Endothelial cell of umbilical vein (primary cell): ENCODE measurements around the gene NR3C1. TPM values are rescaled to one million over a fixed set of nuclear protein-coding genes. Genes with fewer than 3 reads are reported as not detected.

Experiments used
- BruUV-seq: library from RNA; stranded (reverse); fragments of 400-500 nt; replicated peaks from 2 replicates; lab custom pipeline; 2021; lab: Mats Ljungman, UMichigan
- CTCF ChIA-PET: fragments of 300-600, 350-600 bp; sonication (Branson Sonifier 250); formaldehyde crosslinking; loops from one replicate; lab custom pipeline; 2021; ENCODE audit warnings: antibody characterized with exemption, inconsistent platforms; lab: Charles Lee
- POLR2A ChIA-PET: fragments of 300-600, 350-600 bp; sonication (Branson Sonifier 250); formaldehyde crosslinking; loops from one replicate; lab custom pipeline; 2021; ENCODE audit warnings: antibody characterized with exemption, inconsistent platforms; lab: Charles Lee
- DNase-seq: peaks from one replicate; pipeline ENCODE4 v3.0.0-alpha.2; 2011; ENCODE audit warnings: low read depth, low spot score
- FAIRE-seq: peaks from 2 replicates; lab custom pipeline; 2011; peaks lifted over from hg19 to GRCh38; lab: Jason Lieb, UNC
- H2AFZ ChIP-seq: 2 replicates; pipeline ENCODE4 v1.6.0; 2012; ENCODE audit warnings: low read depth, low read length, control low read depth, inconsistent platforms
- H3K27ac ChIP-seq: 2 replicates; pipeline ENCODE4 v1.5.1; 2011; ENCODE audit warnings: low read depth, mild to moderate bottlenecking, control low read depth, low read length, moderate library complexity; ENCODE audit not compliant: insufficient read depth
- H3K27me3 ChIP-seq, 2 experiments: 2 replicates each; pipeline versions ENCODE4 v1.6.0 to v1.6.1; 2011; ENCODE audit warnings: low read length in 2 of 2, mixed read lengths in 1 of 2; ENCODE audit not compliant: control insufficient read depth in 2 of 2, insufficient read depth in 2 of 2
- H3K36me3 ChIP-seq, 2 experiments: 2 replicates in 1 of 2; 3 replicates in 1 of 2; pipeline ENCODE4 v1.5.1; 2011; ENCODE audit warnings: low read length in 2 of 2, mild to moderate bottlenecking in 1 of 2, moderate library complexity in 1 of 2; ENCODE audit not compliant: control insufficient read depth in 2 of 2, insufficient read depth in 2 of 2; ENCODE audit errors: extremely low read depth in 1 of 2
- H3K4me1 ChIP-seq: 3 replicates; pipeline ENCODE4 v1.5.1; 2011; ENCODE audit warnings: mild to moderate bottlenecking, low read length; ENCODE audit not compliant: control insufficient read depth, insufficient read depth; ENCODE audit errors: extremely low read depth
- H3K4me2 ChIP-seq: 2 replicates; pipeline ENCODE4 v1.6.1; 2011; ENCODE audit warnings: low read length, control low read depth, mixed read lengths; ENCODE audit not compliant: insufficient read depth
- H3K4me3 ChIP-seq, 3 experiments: fragments of 200-600 bp in 1 of 3; sonication (generic), shearing (Covaris generic) in 1 of 3; replicated peaks in 1 of 3; 2 replicates each; pipeline ENCODE4 v1.5.1; 2011 to 2016; ENCODE audit warnings: control low read depth in 3 of 3, low read length in 3 of 3, mild to moderate bottlenecking in 2 of 3, inconsistent platforms in 1 of 3, low read depth in 1 of 3, moderate library complexity in 1 of 3; ENCODE audit not compliant: insufficient read depth in 1 of 3
- H3K79me2 ChIP-seq: 2 replicates; pipeline ENCODE4 v1.6.0; 2012; ENCODE audit warnings: low read length, inconsistent platforms; ENCODE audit not compliant: control insufficient read depth, insufficient read depth
- H3K9ac ChIP-seq: replicated peaks from 2 replicates; pipeline ENCODE3; 2011; ENCODE audit warnings: low read length, control low read depth; ENCODE audit not compliant: insufficient read depth; ENCODE audit errors: extremely low read depth
- H3K9me1 ChIP-seq: replicated peaks from 3 replicates; pipeline ENCODE4 v1.6.0; 2011; ENCODE audit warnings: mild to moderate bottlenecking, low read length; ENCODE audit not compliant: control insufficient read depth, insufficient read depth; ENCODE audit errors: extremely low read depth
- H3K9me3 ChIP-seq: replicated peaks from 2 replicates; pipeline ENCODE4 v1.5.1; 2012; ENCODE audit warnings: low read length, inconsistent platforms; ENCODE audit not compliant: control insufficient read depth, insufficient read depth
- H4K20me1 ChIP-seq: replicated peaks from 2 replicates; pipeline ENCODE3; 2011; ENCODE audit warnings: mild to moderate bottlenecking, low read length; ENCODE audit not compliant: control insufficient read depth, insufficient read depth; ENCODE audit errors: extremely low read depth
- FOS ChIP-seq: IDR thresholded peaks from 2 replicates; pipeline ENCODE4 v1.6.1; 2011; ENCODE audit warnings: mild to moderate bottlenecking, low read length, moderate library complexity, borderline replicate concordance; ENCODE audit not compliant: insufficient read depth
- GATA2 ChIP-seq: IDR thresholded peaks from 2 replicates; pipeline ENCODE4 v1.7.0; 2011; ENCODE audit warnings: low read depth, mild to moderate bottlenecking, moderate library complexity, mixed read lengths, low read length; ENCODE audit not compliant: insufficient read length, insufficient read depth
- POLR2A ChIP-seq: IDR thresholded peaks from 2 replicates; pipeline ENCODE4 v1.6.1; 2012; ENCODE audit warnings: low read depth, mild to moderate bottlenecking, control low read depth, low read length
- dilution Hi-C: fragments of 300-500 bp; cut with MboI; formaldehyde crosslinking; loops from one replicate; pipeline ENCODE4 v1.15.0; 2019; ENCODE audit warnings: low sequenced_read_pairs; ENCODE audit not compliant: extremely low pct_ligation_motif_present
- intact Hi-C: fragments of 100-400 bp; cut with micrococcal nuclease; formaldehyde crosslinking; loops from one replicate; pipeline ENCODE4 v1.10.0; 2022
- polyA plus RNA-seq, 4 experiments: library from polyadenylated mRNA; depleted of rRNA in 3 of 4; stranded (reverse) in 3 of 4; unstranded in 1 of 4; fragments of >200 nt; gene quantifications; 2 replicates each; pipeline versions ENCODE4 v1.2.1 to v1.2.3, GENCODE V29; 2011 to 2012; ENCODE audit warnings: missing spikeins in 1 of 4
- total RNA-seq: library from RNA; stranded (reverse); gene quantifications from 2 replicates; pipeline ENCODE4 v1.2.3, GENCODE V29; 2021
- TF ChIP-seq, protein P1 (sequence below): IDR thresholded peaks from 2 replicates; pipeline ENCODE4 v1.6.1; 2011; ENCODE audit not compliant: insufficient read depth, insufficient read length
- TF ChIP-seq, protein P2 (sequence below), 2 donors: IDR thresholded peaks; 1 replicate in 1 of 2; 2 replicates in 1 of 2; pipeline ENCODE4 v1.5.1; 2011; ENCODE audit warnings: low read length in 2 of 2, mild to moderate bottlenecking in 2 of 2, moderate library complexity in 2 of 2, control low read depth in 1 of 2, inconsistent platforms in 1 of 2, low read depth in 1 of 2; ENCODE audit not compliant: insufficient read depth in 1 of 2; ENCODE audit errors: extremely low read depth in 1 of 2

The NR3C1 gene
- total and polyA plus RNA-seq, 2 donors (not counting 3 experiments of a cell fraction or from before 2014, with no cell fraction given) = 4.1 to 17.0 TPM

DNA sequence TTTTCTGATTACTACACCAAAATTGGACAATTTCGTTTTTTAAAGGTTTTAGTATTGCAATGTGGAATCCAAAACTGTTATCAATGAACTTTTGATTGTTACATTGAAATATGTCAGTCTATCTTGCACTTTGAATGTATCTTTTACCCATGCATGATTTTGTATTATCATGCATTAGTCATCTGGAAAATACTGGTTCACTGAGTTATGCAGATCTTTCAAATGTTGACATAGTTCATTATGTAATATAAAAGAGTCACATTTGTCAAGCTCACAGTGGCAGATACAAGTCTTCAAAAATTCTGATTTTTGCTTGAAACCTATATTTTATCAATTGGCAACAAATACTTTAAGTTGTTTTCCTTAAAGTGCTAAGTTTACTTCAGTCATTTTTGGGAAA, 85.2 kb downstream of the NR3C1 start:
- H3K36me3 ChIP-seq = no peaks in the 10 kb centered on the region
- H3K4me1 ChIP-seq = peaks cover 31% of the 10 kb centered on the region
- ChIA-PET POLR2A (no interaction called here), CTCF (no interaction called here)
- no peaks in the 10 kb centered on the region for H3K27me3 ChIP-seq
- H3K4me2 ChIP-seq = no peak overlapping the region
- dilution Hi-C loops = no loop called here
- H3K9me3 ChIP-seq = no peaks in the 10 kb centered on the region
- no peak for DNase-seq
- intact Hi-C loops = no loop called here
- H3K9me1 ChIP-seq = no peaks in the 10 kb centered on the region
- H3K27ac ChIP-seq = no peak overlapping the region
- no peak overlapping the region for H3K4me3 ChIP-seq
- FAIRE-seq = no peak
- H4K20me1 ChIP-seq = peaks cover 2% of the 10 kb centered on the region
- peaks cover 14% of the 10 kb centered on the region for H3K79me2 ChIP-seq
- H3K9ac ChIP-seq = no peak overlapping the region
- TF ChIP-seq, protein P1, sequence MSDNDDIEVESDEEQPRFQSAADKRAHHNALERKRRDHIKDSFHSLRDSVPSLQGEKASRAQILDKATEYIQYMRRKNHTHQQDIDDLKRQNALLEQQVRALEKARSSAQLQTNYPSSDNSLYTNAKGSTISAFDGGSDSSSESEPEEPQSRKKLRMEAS = no peak
- no peak for TF ChIP-seq FOS
- no peak for TF ChIP-seq POLR2A
- TF ChIP-seq, protein P2, sequence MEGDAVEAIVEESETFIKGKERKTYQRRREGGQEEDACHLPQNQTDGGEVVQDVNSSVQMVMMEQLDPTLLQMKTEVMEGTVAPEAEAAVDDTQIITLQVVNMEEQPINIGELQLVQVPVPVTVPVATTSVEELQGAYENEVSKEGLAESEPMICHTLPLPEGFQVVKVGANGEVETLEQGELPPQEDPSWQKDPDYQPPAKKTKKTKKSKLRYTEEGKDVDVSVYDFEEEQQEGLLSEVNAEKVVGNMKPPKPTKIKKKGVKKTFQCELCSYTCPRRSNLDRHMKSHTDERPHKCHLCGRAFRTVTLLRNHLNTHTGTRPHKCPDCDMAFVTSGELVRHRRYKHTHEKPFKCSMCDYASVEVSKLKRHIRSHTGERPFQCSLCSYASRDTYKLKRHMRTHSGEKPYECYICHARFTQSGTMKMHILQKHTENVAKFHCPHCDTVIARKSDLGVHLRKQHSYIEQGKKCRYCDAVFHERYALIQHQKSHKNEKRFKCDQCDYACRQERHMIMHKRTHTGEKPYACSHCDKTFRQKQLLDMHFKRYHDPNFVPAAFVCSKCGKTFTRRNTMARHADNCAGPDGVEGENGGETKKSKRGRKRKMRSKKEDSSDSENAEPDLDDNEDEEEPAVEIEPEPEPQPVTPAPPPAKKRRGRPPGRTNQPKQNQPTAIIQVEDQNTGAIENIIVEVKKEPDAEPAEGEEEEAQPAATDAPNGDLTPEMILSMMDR (IDR thresholded peaks at IDR 0.05; ENCODE audit: extremely low read depth in 1 of 2, insufficient read depth in 1 of 2, low read depth in 1 of 2, low read length in 2 of 2) = no peak
- no TSS peak for BruUV-seq
- no peak overlapping the region for H2AFZ ChIP-seq

DNA sequence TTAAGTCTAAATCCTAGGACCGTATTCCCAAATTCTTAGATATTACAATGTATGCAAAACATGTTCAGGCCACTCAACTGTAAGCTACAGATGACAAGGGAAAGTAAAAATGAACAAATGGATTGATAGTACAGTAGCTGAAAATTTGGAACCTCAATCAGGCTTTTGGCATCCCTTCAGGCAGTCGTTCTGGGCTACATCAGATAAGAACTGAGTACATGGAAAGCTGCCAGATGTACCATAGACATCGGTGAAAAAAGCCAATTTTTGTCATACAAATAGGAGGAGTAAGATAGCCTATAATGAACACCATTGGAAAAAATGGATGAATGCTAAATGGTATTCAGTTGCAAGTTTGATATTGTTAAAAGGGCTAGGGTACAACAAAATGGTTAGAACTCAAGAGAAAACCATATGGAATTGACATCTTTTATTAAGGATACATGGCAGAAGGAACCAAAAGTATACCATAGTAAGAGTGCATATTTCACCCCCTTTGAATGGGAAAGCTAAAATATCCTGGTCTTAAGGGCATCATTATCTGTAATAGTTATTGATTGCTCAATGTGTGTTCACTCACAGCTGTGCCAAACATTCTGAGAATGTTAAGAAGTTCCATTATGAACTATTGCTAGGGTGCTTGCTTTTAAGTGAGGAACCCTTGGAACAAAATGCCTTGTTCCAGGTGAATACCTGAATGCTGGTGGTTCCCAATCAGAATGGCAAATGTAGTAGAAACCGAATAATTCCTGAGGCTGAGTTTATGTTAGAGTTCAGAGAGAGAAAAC, 86.4 kb downstream of the NR3C1 start:
- intact Hi-C loops = no loop called here

More for the DNA sequence above, 86.4 kb downstream of the NR3C1 start:
- TF ChIP-seq, protein P2 (IDR thresholded peaks at IDR 0.05; ENCODE audit: extremely low read depth in 1 of 2, insufficient read depth in 1 of 2, low read depth in 1 of 2, low read length in 2 of 2) = no peak
- TF ChIP-seq GATA2 = peak; percentile 88
- Histone ChIP-seq H2AFZ (no peak overlapping the region), H3K36me3 (no peaks in the 10 kb centered on the region), H3K9ac (no peak overlapping the region), H3K27ac (no peak overlapping the region), H3K27me3 (no peaks in the 10 kb centered on the region), H3K9me3 (no peaks in the 10 kb centered on the region), H3K9me1 (no peaks in the 10 kb centered on the region), H3K79me2 (peaks cover 14% of the 10 kb centered on the region), H4K20me1 (peaks cover 2% of the 10 kb centered on the region), H3K4me1 (peaks cover 43% of the 10 kb centered on the region), H3K4me2 (no peak overlapping the region), H3K4me3 (no peak overlapping the region)
- DNase-seq (peak; percentile 57), FAIRE-seq (peak; percentile 58)
- POLR2A ChIA-PET = no interaction called here
- dilution Hi-C loops = no loop called here
- CTCF ChIA-PET = interaction anchor here (0.6 to 1.4 kb wide), 5 partner anchors 24 to 313 kb away, joined by 3 to 4 read pairs (median 3); no protein-coding TSS in a partner anchor
- no TSS peak for BruUV-seq
